ENCODE results near the gene CPLX1. TPM values are rescaled to one million over a fixed set of nuclear protein-coding genes. Genes with fewer than 3 reads are reported as not detected.
"Not testable (repeated sequence)": the region's sequence is repeated elsewhere in the genome, so short reads cannot be mapped to it uniquely, and the experiment has no call there.

The CPLX1 gene
- total RNA-seq, 2 donors from 2014 or later, result 0.85 to 1.2 TPM

- DNase-seq (ENCODE audit: low spot score) (no peak), ATAC-seq (ENCODE audit: insufficient number of reproducible peaks, low FRiP score, low read depth) (no peak)
- Histone ChIP-seq H3K4me3 (no peak overlapping the region), H3K27me3 (replicated peaks; ENCODE audit: insufficient read depth) (no peaks in the 10 kb centered on the region), H3K9me3 (no peaks in the 10 kb centered on the region), H3K36me3 (no peaks in the 10 kb centered on the region), H3K27ac (no peak overlapping the region), H3K4me1 (ENCODE audit: control insufficient read depth in 1 of 2, low read depth in 2 of 2) (no peaks in the 10 kb centered on the region)
- TF ChIP-seq CTCF (IDR thresholded peaks at IDR 0.05), result no peak
Measured at GRCh38 chr4:815464-816146, 10.3 kb downstream of the CPLX1 start.

- Histone ChIP-seq H3K27ac (no peak overlapping the region), H3K9me3 (no peaks in the 10 kb centered on the region), H3K4me3 (no peak overlapping the region), H3K36me3 (no peaks in the 10 kb centered on the region), H3K27me3 (replicated peaks; ENCODE audit: insufficient read depth) (no peaks in the 10 kb centered on the region), H3K4me1 (ENCODE audit: control insufficient read depth in 1 of 2, low read depth in 2 of 2) (no peaks in the 10 kb centered on the region)
- no peak for TF ChIP-seq CTCF (IDR thresholded peaks at IDR 0.05)
- ATAC-seq (ENCODE audit: insufficient number of reproducible peaks, low FRiP score, low read depth) (no peak), DNase-seq (ENCODE audit: low spot score) (no peak)
Measured at GRCh38 chr4:814312-814850, 11.5 kb downstream of the CPLX1 start.

- no peaks in the 10 kb centered on the region for H3K36me3 ChIP-seq
- ATAC-seq (ENCODE audit: insufficient number of reproducible peaks, low FRiP score, low read depth), result no peak
- H3K9me3 ChIP-seq, result no peaks in the 10 kb centered on the region
- H3K4me1 ChIP-seq (ENCODE audit: control insufficient read depth in 1 of 2, low read depth in 2 of 2), result no peaks in the 10 kb centered on the region
- no peak for DNase-seq (ENCODE audit: low spot score)
- H3K27ac ChIP-seq, result no peak overlapping the region
- TF ChIP-seq CTCF (IDR thresholded peaks at IDR 0.05), result no peak
- no peaks in the 10 kb centered on the region for H3K27me3 ChIP-seq (replicated peaks; ENCODE audit: insufficient read depth)
- H3K4me3 ChIP-seq, result no peak overlapping the region
Measured at GRCh38 chr4:813900-814299, 12.0 kb downstream of the CPLX1 start.

- no peaks in the 10 kb centered on the region for H3K36me3 ChIP-seq
- TF ChIP-seq CTCF (IDR thresholded peaks at IDR 0.05), result no peak
- H3K27ac ChIP-seq, result no peak overlapping the region
- H3K27me3 ChIP-seq (replicated peaks; ENCODE audit: insufficient read depth), result no peaks in the 10 kb centered on the region
- no peaks in the 10 kb centered on the region for H3K9me3 ChIP-seq
- no peak overlapping the region for H3K4me3 ChIP-seq
- no peak for DNase-seq (ENCODE audit: low spot score)
- no peaks in the 10 kb centered on the region for H3K4me1 ChIP-seq (ENCODE audit: control insufficient read depth in 1 of 2, low read depth in 2 of 2)
- ATAC-seq (ENCODE audit: insufficient number of reproducible peaks, low FRiP score, low read depth), result no peak
Measured at GRCh38 chr4:808860-809570, 16.9 kb downstream of the CPLX1 start.

GRCh38 chr4:807792-808191, 18.1 kb downstream of the CPLX1 start:
- Histone ChIP-seq H3K9me3 (no peaks in the 10 kb centered on the region), H3K4me3 (no peak overlapping the region), H3K27ac (no peak overlapping the region), H3K36me3 (no peaks in the 10 kb centered on the region), H3K4me1 (ENCODE audit: control insufficient read depth in 1 of 2, low read depth in 2 of 2) (no peaks in the 10 kb centered on the region), H3K27me3 (replicated peaks; ENCODE audit: insufficient read depth) (no peaks in the 10 kb centered on the region)
- ATAC-seq (ENCODE audit: insufficient number of reproducible peaks, low FRiP score, low read depth) (no peak), DNase-seq (ENCODE audit: low spot score) (no peak)
- TF ChIP-seq CTCF (IDR thresholded peaks at IDR 0.05), result no peak

GRCh38 chr4:806979-807378, 18.9 kb downstream of the CPLX1 start:
- not testable (repeated sequence) for H3K4me3 ChIP-seq; H3K36me3 ChIP-seq; H3K4me1 ChIP-seq (ENCODE audit: control insufficient read depth in 1 of 2, low read depth in 2 of 2); H3K27me3 ChIP-seq (replicated peaks; ENCODE audit: insufficient read depth); H3K9me3 ChIP-seq; DNase-seq (ENCODE audit: low spot score); H3K27ac ChIP-seq; ATAC-seq (ENCODE audit: insufficient number of reproducible peaks, low FRiP score, low read depth)
